Psoas muscle (tissue), 8 donors: ENCODE results near the gene ZNF367. TPM values are rescaled to one million over a fixed set of nuclear protein-coding genes. Genes with fewer than 3 reads are reported as not detected.

Experiments
- ATAC-seq, 4 donors: fragments of 200-7000 bp; cut with Tn5 transposase; one replicate each; pipeline ENCODE4 v1.9.1; 2020; ENCODE audit warnings: moderate library complexity in 3 of 4, mild to moderate bottlenecking in 2 of 4
- DNase-seq, 2 donors: peaks; one replicate each; pipeline ENCODE4 v3.0.0-alpha.2; 2020
- H3K27ac ChIP-seq: fragments of 200-600 bp; one replicate; pipeline ENCODE4 v1.8.0; 2022
- H3K27me3 ChIP-seq, 3 donors: fragments of 200-600 bp in 1 of 3; one replicate each; pipeline versions ENCODE4 v1.6.1 to v1.8.0; 2013 to 2022; ENCODE audit warnings: low read length in 2 of 3, mild to moderate bottlenecking in 2 of 3, moderate library complexity in 1 of 3; ENCODE audit not compliant: insufficient read depth in 3 of 3
- H3K36me3 ChIP-seq, 2 donors: fragments of 200-600 bp in 1 of 2; one replicate each; pipeline versions ENCODE4 v1.6.1 to v1.8.0; 2013 to 2022; ENCODE audit warnings: low read depth in 1 of 2, mild to moderate bottlenecking in 1 of 2, moderate library complexity in 1 of 2; ENCODE audit not compliant: insufficient read depth in 1 of 2
- H3K4me1 ChIP-seq: fragments of 200-600 bp; one replicate; pipeline ENCODE4 v1.8.0; 2022
- H3K4me3 ChIP-seq: fragments of 200-600 bp; one replicate; pipeline ENCODE4 v1.8.0; 2022; ENCODE audit warnings: mild to moderate bottlenecking
- H3K9me3 ChIP-seq: fragments of 200-600 bp; one replicate; pipeline ENCODE4 v1.8.0; 2022
- CTCF ChIP-seq: fragments of 200-600 bp; IDR thresholded peaks from one replicate; pipeline ENCODE4 v1.8.0; 2022; ENCODE audit warnings: antibody characterized with exemption
- WGBS, 3 donors: extraction: QIAGEN DNeasy Blood & Tissue Kit; methylation state at CpG; one replicate each; pipeline versions ENCODE4 v1.1.6 to v1.1.7; 2013; 5-methylcytosine and 5-hydroxymethylcytosine counted together
- intact Hi-C, 2 donors: fragments of 100-400 bp; cut with DNase I; formaldehyde crosslinking; loops; one replicate each; pipeline versions ENCODE4 v1.11.0 to v1.14.2; 2022
- polyA plus RNA-seq, 3 donors: library from polyadenylated mRNA; stranded (reverse); fragments of 200-250 nt; gene quantifications; one replicate each; pipeline ENCODE4 v1.2.3, GENCODE V29; 2013
- total RNA-seq, 4 donors: library from RNA; stranded (reverse); fragmentation: NEBNext Ultra II Directional in 2 of 4; extraction: Animal tissue kit (Norgen Biotek cat#: 25700) in 2 of 4; gene quantifications; one replicate each; pipeline versions ENCODE4 v1.2.1 to v1.2.4, GENCODE V29; 2021 to 2023
- donor health status: healthy with polysubstance abuse.
- donor health status: DM: no; HTN: no; CAD: no; lungs with moderate emphysema.
- donor health status: Bipolar disorder and iron deficiency.
- donor health status: healthy.
- donor health status: DM: yes; HTN: yes; CAD: no.
- donor health status: DM: no; HTN: no; CAD: no.
- donor health status: DM: no; HTN: no; CAD: no.
- donor health status: DM: yes; HTN: yes; CAD: no.

ZNF367 gene
- total and polyA plus RNA-seq, 7 donors: 0.69 to 3.3 (median 1.4) TPM

DNA sequence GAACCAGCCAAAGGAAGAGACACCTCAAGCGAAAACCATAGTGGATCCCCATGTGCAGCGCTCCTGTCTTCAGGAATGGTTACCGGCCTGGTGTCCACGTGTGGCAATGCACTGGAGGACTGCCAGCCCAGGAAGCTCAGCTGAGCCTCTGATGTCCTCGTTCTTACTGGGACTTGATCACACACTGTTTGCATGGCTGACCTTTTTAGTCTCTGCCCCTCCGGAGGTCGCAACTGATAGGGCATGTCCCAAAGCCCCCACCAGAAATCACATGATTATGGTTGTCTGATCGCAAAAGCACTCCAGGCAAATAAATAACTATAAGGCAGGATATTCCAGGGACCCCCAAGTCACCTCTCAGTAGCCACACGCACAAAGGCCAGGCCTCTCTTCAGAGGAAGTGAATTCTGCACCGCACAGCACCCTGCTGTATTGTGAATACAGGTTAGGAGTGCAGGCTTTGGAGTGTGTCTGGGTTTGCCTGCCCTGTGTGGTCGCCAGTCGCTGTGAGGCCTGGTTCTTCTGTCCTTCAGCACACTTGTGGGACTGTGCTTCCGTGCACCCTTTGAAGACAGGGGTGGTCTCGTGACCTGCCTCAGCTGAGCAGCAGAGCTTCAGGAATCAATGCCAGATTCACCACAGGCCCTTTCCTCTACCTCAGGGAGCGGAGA is 18.4 kb upstream of the ZNF367 start:
- no peak for ATAC-seq

GRCh38 chr9:96436063-96436455 is 17.9 kb upstream of the ZNF367 start:
- no peaks in the 10 kb centered on the region for H3K9me3 ChIP-seq
- intact Hi-C loops: no loop called here
- WGBS, 3 donors: 82 to 91% (median 84%) methylated on average over 2 of the region's 2 CpGs
- no peaks in the 10 kb centered on the region for H3K4me1 ChIP-seq
- DNase-seq: no peak
- no peaks in the 10 kb centered on the region for H3K36me3 ChIP-seq
- H3K27ac ChIP-seq: no peak overlapping the region
- no peak for TF ChIP-seq CTCF
- H3K4me3 ChIP-seq: no peak overlapping the region
- ATAC-seq: no peak
- no peaks in the 10 kb centered on the region for H3K27me3 ChIP-seq

More for the DNA sequence above, 18.4 kb upstream of the ZNF367 start:
- TF ChIP-seq CTCF: no peak
- Histone ChIP-seq H3K4me3 (no peak overlapping the region), H3K4me1 (no peaks in the 10 kb centered on the region), H3K9me3 (no peaks in the 10 kb centered on the region), H3K36me3 (no peaks in the 10 kb centered on the region), H3K27me3 (no peaks in the 10 kb centered on the region), H3K27ac (no peak overlapping the region)
- intact Hi-C loops: no loop called here
- 80 to 84% (median 82%) methylated on average over 15 of the region's 15 CpGs for WGBS, 3 donors
- no peak for DNase-seq

DNA sequence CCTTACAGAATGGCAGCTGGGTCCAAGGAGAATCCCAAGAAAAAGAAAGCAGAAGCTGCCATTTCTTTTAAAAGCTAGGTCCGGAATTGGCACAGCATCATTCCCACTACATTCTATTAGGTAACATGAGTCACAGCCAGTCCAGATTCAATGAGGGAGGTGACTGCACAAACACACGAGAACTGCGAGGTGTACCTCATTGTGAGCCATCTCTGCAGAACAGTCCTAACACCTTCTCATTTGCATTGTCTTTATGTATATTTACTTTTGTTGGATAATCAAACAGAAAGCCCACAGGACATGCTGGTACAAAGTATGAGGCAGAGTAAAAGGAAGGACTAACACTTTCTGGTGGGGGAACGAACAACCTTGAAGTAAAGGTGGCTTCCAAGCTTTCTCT is 17.2 kb upstream of the ZNF367 start:
- ATAC-seq (no peak), DNase-seq (no peak)
- Histone ChIP-seq H3K4me3 (no peak overlapping the region), H3K27ac (no peak overlapping the region), H3K9me3 (no peaks in the 10 kb centered on the region), H3K4me1 (no peaks in the 10 kb centered on the region), H3K27me3 (no peaks in the 10 kb centered on the region), H3K36me3 (no peaks in the 10 kb centered on the region)
- WGBS, 3 donors: 93 to 97% (median 95%) methylated on average over 4 of the region's 4 CpGs
- no peak for TF ChIP-seq CTCF
- intact Hi-C loops: no loop called here

GRCh38 chr9:96430377-96430776 is 12.2 kb upstream of the ZNF367 start:
- WGBS, 3 donors: 85 to 96% (median 92%) methylated on average over 2 of the region's 2 CpGs
- Histone ChIP-seq H3K27me3 (no peaks in the 10 kb centered on the region), H3K4me3 (no peak overlapping the region), H3K4me1 (no peaks in the 10 kb centered on the region), H3K36me3 (no peaks in the 10 kb centered on the region), H3K9me3 (no peaks in the 10 kb centered on the region), H3K27ac (no peak overlapping the region)
- ATAC-seq: no peak
- intact Hi-C loops: no loop called here
- TF ChIP-seq CTCF: no peak
- no peak for DNase-seq

DNA sequence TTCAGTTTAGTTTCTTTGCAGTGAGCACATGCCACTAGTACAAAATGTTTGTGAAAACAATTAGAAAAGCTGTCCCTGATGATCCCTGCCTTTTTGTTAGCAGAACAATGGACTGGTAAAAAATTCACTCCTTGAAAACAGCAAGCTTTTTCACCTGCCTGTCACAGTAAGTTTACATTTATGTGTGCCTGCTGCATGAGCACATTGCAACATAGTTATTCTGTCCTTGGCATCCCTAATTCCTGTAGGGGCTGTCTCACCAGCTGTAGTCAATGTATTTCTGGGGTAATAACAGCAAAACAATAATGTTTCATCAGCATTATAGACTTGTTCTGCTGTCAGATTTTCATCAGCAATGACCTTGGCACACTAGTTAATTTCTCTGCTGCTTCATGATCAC is 11.6 kb upstream of the ZNF367 start:
- no peak for TF ChIP-seq CTCF
- DNase-seq (no peak), ATAC-seq (no peak)
- intact Hi-C loops: no loop called here
- H3K27ac ChIP-seq: no peak overlapping the region
- H3K4me1 ChIP-seq: no peaks in the 10 kb centered on the region
- no peaks in the 10 kb centered on the region for H3K36me3 ChIP-seq
- H3K27me3 ChIP-seq: no peaks in the 10 kb centered on the region
- H3K4me3 ChIP-seq: no peak overlapping the region
- no peaks in the 10 kb centered on the region for H3K9me3 ChIP-seq
